HuH-7 (cell line): ENCODE data around the gene VAMP7.
"Not testable (repeated sequence)": the region's sequence is repeated elsewhere in the genome, so short reads cannot be mapped to it uniquely, and the experiment has no call there.

Experiments
- DNase-seq: peaks from one replicate; pipeline ENCODE4 v3.0.0; 2011; ENCODE audit warnings: low spot score

The VAMP7 gene

DNA sequence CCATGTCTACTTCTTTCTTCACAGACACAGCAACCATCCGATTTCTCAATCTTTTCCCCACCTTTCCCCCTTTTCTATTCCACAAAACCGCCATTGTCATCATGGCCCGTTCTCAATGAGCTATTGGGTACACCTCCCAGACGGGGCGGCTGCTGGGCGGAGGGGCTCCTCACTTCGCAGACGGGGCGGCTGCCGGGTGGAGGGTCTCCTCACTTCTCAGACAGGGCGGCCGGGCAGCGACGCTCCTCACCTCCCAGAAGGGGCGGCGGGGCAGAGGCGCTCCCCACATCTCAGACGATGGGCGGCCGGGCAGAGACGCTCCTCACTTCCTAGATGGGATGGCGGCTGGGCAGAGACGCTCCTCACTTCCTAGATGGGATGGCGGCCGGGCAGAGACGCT lies 26.5 kb downstream of the VAMP7 start:
- DNase-seq, result not testable (repeated sequence)

GRCh38 chrX:155923200-155923599 lies 42.1 kb downstream of the VAMP7 start:
- DNase-seq, result no peak

DNA sequence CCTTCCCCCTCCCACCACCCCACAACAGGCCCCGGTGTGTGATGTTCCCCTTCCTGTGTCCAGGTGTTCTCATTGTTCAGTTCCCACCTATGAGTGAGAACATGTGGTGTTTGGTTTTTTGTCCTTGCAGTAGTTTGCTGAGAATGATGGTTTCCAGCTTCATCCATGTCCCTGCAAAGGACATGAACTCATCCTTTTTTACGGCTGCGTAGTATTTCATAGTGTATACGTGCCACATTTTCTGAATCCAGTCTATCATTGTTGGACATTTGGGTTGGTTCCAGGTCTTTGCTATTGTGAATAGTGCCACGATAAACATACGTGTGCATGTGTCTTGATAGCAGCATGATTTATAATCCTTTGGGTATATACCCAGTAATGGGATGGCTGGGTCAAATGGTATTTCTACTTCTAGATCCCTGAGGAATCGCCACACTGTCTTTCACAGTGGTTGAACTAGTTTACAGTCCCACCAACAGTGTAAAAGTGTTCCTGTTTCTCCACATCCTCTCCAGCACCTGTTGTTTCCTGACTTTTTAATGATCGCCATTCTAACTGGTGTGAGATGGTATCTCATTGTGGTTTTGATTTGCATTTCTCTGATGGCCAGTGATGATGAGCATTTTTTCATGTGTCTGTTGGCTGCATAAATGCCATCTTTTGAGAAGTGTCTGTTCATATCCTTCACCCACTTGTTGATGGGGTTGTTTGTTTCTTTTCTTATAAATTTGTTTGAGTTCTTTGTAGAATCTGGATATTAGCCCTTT lies 49.9 kb downstream of the VAMP7 start:
- DNase-seq, result not testable (repeated sequence)

GRCh38 chrX:155938132-155938531 lies 57.0 kb downstream of the VAMP7 start:
- no peak for DNase-seq

GRCh38 chrX:155949098-155949497 lies 68.0 kb downstream of the VAMP7 start:
- DNase-seq, result no peak

- no peak for DNase-seq
Measured at GRCh38 chrX:155951237-155951789, 70.2 kb downstream of the VAMP7 start.

GRCh38 chrX:155953055-155953454 lies 71.9 kb downstream of the VAMP7 start:
- DNase-seq, result no peak

GRCh38 chrX:155954793-155955192 lies 73.6 kb downstream of the VAMP7 start:
- no peak for DNase-seq

DNA sequence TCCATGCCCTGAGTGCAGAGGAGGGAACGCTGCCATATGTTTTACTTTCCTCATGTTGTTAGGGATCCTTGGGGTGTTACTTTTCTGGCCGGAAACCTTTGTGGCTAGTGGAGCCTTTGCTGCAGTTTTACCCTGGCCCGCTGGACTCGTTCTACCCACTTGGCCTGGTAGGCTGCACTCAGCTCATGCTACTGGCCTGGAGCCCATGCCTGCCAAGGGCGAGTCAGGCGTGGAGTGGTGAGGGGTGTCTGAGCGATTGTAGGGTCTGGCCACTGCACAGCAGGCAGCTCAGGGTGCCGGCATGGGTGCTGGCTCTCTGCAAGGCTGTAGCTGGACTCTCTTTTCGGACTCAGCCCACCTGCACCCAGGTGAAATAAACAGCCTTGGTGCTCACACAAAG lies 75.0 kb downstream of the VAMP7 start:
- no peak for DNase-seq

- no peak for DNase-seq
Measured at GRCh38 chrX:155956649-155957048, 75.5 kb downstream of the VAMP7 start.

DNA sequence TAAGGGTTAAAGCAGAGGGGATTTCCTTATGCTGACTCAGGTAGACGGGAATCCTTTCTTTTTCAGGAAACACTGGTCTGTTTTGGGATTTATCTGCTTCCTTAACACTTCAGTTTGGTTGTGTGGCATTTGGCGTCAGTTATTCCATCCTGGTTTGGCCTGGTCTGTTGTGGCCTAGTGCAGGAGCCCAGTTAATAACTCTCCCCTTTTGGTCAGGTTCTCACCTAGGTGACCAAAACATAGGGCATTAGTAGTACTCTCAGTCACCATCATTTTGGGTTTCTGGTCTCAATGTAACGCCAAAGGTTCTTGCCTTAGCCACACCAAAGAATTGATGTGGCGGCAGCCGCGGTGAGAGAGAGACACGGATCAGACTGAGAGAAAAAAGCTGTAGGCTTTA lies 76.7 kb downstream of the VAMP7 start:
- no peak for DNase-seq

DNA sequence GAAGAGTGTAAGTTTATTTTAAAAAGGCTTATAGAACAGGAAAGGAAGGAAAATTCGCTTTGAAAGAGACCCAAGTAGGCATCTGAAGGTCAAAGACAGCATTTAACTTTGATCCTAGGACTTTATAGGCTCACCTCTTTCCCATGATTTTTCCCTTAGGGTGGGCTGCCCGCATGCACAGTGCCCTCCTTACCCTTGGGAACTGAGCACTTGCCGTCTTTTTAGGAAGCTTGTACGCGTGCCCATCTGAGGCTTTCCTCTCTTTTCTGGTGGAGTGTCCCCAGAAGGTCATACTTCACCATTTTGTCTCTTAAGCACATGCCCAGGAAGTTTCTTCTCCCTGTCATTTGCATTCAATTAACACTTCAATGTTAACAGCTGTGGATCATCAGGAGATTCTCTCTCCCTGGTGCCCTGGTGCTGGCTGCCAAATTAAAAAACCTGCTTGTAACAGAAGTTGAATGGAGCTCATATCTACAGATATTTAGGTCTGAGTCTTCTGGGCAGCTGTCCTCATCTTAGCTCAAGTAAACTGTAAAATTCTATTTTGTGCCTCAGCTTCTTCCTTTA lies 78.0 kb downstream of the VAMP7 start:
- no peak for DNase-seq

DNA sequence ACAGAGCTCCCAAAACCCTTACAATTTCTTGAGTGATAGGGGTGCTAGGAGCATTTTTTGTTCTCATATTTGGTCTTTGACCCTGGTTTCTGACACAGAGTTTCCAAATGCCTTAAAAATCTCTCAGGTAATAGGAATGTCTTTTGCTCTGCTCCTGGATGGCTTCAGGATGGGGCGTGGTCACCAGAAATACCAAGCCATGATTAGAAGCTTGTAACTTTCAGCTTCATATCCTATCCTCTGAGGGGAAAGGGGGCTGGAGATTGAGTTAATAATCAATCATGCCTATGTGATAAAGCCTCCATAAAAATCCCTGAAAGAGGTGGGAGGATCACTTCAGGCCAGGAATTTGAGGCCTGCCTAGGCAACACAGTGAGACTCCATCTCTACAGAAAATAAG lies 81.8 kb downstream of the VAMP7 start:
- DNase-seq, result no peak

DNA sequence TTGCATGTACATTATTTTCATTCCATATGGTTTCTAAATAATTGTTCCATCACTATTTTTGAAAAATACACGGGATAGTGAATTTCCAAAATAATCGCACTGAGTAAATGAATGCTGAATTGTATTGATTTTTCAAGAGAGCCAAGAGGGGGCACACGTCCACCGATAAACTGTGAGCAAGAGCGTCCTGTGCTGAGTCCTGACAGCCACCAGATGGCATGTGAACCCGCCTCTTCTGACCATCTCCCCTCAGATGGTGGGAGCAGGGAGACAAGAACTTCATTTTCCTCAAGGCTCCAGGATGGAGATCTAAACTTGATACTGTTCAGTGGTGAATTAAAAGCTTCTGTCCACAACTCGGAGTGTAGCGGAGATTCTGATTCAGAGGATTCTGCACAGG lies 85.7 kb downstream of the VAMP7 start:
- peak; percentile 8 for DNase-seq

DNA sequence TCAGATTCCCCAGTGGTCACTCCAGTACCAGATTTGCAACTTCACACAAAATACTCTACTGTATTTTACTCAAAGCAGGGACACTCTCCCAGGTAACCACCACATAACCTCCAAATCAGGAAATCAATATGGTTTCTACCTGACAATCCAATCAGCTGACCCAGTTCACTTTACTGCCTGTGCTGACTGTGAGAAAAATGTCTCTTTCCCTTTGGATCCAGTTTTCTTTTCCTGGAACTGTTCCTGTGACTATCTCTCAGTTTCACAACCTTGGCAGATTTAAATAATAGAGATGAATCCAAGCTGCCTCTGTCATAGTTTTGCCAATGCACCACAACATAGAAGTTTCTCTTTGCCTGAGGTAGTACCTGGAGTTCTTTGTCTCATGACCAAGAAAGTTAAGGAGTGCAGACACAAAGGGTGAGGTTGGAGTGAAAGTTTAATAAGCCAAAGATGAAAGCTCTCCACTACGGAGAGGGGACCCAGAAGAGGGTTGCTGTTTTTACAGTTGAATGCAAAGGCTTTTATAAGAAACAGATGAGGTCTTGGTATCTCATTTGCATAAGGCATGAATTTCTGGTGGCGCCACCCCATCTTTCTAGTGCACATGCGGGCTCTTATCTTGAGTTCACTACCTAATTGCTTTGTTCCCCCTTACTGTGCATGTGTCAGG lies 86.6 kb downstream of the VAMP7 start:
- DNase-seq, result no peak

DNA sequence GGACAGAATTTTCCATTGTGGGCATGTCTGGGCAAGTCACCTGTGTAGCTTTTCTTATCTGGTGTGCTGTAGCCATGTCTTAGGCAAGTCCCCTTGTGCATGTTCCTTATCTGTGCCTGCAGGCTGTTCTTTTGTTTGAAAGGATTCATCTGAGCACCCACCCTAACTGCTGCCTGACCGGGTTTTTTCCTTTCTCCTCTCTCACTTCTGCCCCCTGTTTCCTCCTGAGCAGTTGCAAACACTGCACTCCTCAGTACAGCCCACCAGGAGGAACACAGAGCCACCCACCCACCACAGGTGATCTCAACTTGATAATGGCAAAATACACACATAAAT lies 87.1 kb downstream of the VAMP7 start:
- no peak for DNase-seq

GRCh38 chrX:155968791-155969190 lies 87.6 kb downstream of the VAMP7 start:
- DNase-seq, result no peak

DNA sequence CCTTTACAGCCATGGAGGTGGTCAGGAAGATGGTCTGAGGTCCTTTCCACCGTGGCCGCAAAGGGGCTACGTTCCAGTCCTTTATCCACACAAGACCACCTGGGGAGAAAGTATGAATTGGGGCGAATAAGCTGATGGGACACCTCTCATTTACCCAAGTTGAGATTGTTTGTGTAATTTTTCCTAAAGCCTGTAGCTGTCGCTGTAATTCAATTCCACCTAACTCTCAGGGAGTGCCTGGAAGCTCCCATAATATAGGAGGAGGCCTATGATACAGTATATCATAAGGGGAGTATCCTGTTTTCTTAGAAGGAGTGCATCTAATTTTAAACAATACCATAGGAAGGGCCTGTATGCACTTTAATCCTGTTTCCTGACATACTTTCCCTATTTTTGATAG lies 90.5 kb downstream of the VAMP7 start:
- DNase-seq, result not testable (repeated sequence)

DNA sequence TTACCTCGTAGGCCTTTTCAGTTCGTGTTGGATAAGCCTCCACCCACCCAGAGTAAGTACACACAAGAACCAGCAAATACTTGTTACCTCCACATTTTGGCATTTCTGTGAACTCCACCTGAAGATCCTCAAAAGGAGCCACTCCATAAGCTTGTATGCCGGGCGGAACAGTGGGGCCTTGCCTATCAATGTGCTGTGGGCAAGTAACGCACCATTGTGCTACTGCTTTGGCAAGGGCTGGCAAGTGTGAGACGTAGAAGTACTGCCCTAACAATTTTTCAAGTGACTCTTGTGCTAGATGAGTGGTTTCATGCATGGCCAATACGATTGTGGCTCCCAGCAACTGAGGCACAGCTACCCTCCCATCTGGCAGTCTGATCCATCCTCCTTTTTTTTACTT lies 91.1 kb downstream of the VAMP7 start:
- not testable (repeated sequence) for DNase-seq

DNA sequence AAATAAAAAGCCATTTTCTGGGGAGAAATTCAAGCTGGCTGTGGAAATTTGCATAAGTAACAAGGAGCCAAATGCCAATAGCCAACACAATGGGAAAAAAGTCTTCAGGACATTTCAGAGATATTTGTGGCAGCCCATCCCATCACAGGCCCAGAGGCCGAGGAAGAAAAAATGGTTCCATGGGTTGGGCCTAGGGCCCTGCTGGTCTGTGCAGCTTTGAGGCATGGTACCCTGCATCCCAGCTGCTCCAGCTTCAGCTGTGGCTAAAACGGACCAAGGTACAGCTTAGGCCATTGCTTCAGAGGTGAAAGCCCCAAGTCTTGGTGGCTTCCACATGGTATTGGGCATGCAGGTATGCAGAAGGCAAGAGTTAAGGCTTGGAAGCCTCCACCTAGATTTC lies 102.2 kb downstream of the VAMP7 start:
- DNase-seq, result no peak

GRCh38 chrX:155985208-155985607 lies 104.1 kb downstream of the VAMP7 start:
- DNase-seq, result no peak

- DNase-seq, result not testable (repeated sequence)
Measured at GRCh38 chrX:155986995-155987394, 105.8 kb downstream of the VAMP7 start.

GRCh38 chrX:155988859-155989258 lies 107.7 kb downstream of the VAMP7 start:
- no peak for DNase-seq
